K562 (cell line): Measurements from ENCODE around the gene RASD1. TPM values are rescaled to one million over a fixed set of nuclear protein-coding genes. Genes with fewer than 3 reads are reported as not detected.
A peak's percentile ranks its signal among the peaks of the same experiment; 100 is the strongest.

ENCODE experiments used
- ASH1L ChIP-seq: fragments of 450-650 bp; IDR thresholded peaks from 2 replicates; pipeline ENCODE4 v1.6.1; 2018; ENCODE audit warnings: borderline replicate concordance, mild to moderate bottlenecking, low read depth; ENCODE audit not compliant: partially characterized antibody
- DDX20 ChIP-seq: fragments of 450-650 bp; IDR thresholded peaks from 2 replicates; pipeline ENCODE4 v1.6.1; 2016; ENCODE audit warnings: missing genetic modification characterization, low read depth, mild to moderate bottlenecking, missing compliant biosample characterization, moderate library complexity
- GATAD2B ChIP-seq: fragments of 450-650 bp; IDR thresholded peaks from 2 replicates; pipeline ENCODE4 v1.6.1; 2017; ENCODE audit warnings: mild to moderate bottlenecking, borderline replicate concordance
- PPARD ChIP-seq: fragments of 250-450 bp; sonication (Bioruptor Pico); IDR thresholded peaks from 2 replicates; pipeline ENCODE4 v1.8.0; 2022; ENCODE audit warnings: inconsistent platforms, mild to moderate bottlenecking, moderate library complexity
- SMAD4 ChIP-seq: fragments of 250-450 bp; sonication (Bioruptor Pico); conservative IDR thresholded peaks from 2 replicates; pipeline ENCODE4 v1.8.0; 2021; ENCODE audit warnings: inconsistent platforms, mild to moderate bottlenecking, moderate library complexity
- ZNF217 ChIP-seq: sonication (generic); formaldehyde crosslinking; IDR thresholded peaks from 2 replicates; pipeline ENCODE4 v1.8.0; 2022; ENCODE audit warnings: mild to moderate bottlenecking, missing genetic modification reagents
- ZNF551 ChIP-seq: fragments of 250-450 bp; sonication (Bioruptor Pico); IDR thresholded peaks from 2 replicates; pipeline ENCODE4 v1.5.0; 2021; ENCODE audit warnings: mild to moderate bottlenecking, moderate library complexity
- ZNF764 ChIP-seq: fragments of 250-450 bp; sonication (Bioruptor Pico); IDR thresholded peaks from 2 replicates; pipeline ENCODE4 v1.4.0; 2020; ENCODE audit warnings: low read depth, mild to moderate bottlenecking, moderate library complexity
- polyA plus RNA-seq, 8 experiments: library from polyadenylated mRNA; depleted of rRNA in 4 of 8; stranded (reverse) in 5 of 8; unstranded in 3 of 8; fragments of >200 nt; fragmentation: Nextera tagmentation in 2 of 8; fragmentation: Illumina TruSeq in 1 of 8; extraction: Ambion mirVana in 2 of 8; extraction: Trizol in 1 of 8; gene quantifications; 2 replicates each; pipeline versions ENCODE4 v1.2.1 to v1.2.3, GENCODE V29; 2011 to 2014; ENCODE audit warnings: inconsistent platforms in 1 of 8, missing spikeins in 1 of 8
- total RNA-seq, 7 experiments: library from RNA; depleted of rRNA in 6 of 7; stranded (reverse); fragments of >200 nt in 6 of 7; fragmentation: Illumina TruSeq in 2 of 7; extraction: Trizol in 2 of 7; gene quantifications; 2 replicates each; pipeline versions ENCODE4 v1.2.1 to v1.2.3, GENCODE V29; 2011 to 2021; ENCODE audit warnings: low replicate concordance in 1 of 7
- TF ChIP-seq, protein P1 (sequence below): sonication (generic); formaldehyde crosslinking; IDR thresholded peaks from 2 replicates; pipeline ENCODE4 v1.8.0; 2022; ENCODE audit warnings: mild to moderate bottlenecking, missing genetic modification reagents, borderline replicate concordance
- TF ChIP-seq, protein P2 (sequence below): fragments of 450-650 bp; formaldehyde crosslinking; IDR thresholded peaks from 2 replicates; pipeline ENCODE4 v1.4.0; 2022; ENCODE audit warnings: missing genetic modification characterization
- TF ChIP-seq, protein P3 (sequence below), 2 experiments: fragments of 450-650 bp; formaldehyde crosslinking in 1 of 2; IDR thresholded peaks; 2 replicates each; pipeline versions ENCODE4 v1.4.0 to v1.6.1; 2014 to 2020; ENCODE audit warnings: mild to moderate bottlenecking in 2 of 2, borderline replicate concordance in 1 of 2, low read depth in 1 of 2
- TF ChIP-seq, protein P4 (sequence below): fragments of 250-450 bp; sonication (Bioruptor Pico); IDR thresholded peaks from 2 replicates; pipeline ENCODE4 v1.5.0; 2021
- TF ChIP-seq, protein P5 (sequence below): sonication (generic); formaldehyde crosslinking; IDR thresholded peaks from 2 replicates; pipeline ENCODE4 v1.9.0; 2022; ENCODE audit warnings: mild to moderate bottlenecking, missing genetic modification reagents

RASD1 gene
- total and polyA plus RNA-seq, 9 of the 15 experiments (the other 6 are each of a cell fraction or from before 2014, with no cell fraction given): 0.11 TPM; not detected in 8

DNA sequence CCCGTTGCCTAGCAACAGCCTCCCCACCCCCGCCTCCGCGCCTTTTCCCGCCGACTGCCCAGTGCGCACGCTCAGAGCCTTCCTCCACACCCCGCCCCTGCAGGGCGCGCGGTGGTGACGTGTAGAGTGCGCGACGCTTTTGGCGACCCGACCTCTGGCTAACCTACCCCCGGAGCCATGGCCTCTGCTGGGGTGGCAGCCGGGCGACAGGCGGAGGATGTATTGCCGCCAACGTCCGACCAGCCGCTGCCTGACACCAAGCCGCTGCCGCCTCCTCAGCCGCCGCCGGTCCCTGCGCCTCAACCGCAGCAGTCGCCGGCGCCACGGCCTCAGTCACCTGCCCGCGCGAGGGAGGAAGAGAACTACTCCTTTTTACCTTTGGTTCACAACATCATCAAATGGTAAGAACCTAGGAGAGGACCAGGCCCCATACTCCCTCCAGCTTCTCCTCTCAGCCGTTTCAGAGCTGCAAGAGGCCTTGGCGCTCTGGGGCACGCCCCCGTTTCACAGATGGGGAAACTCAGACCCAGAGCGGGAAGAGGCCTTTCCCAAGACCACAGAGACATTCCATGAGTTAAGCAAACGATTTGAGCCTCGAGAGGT is 19.2 kb downstream of the RASD1 start, which contains the start of gene MED9 (continued):
- TF ChIP-seq, protein P1, sequence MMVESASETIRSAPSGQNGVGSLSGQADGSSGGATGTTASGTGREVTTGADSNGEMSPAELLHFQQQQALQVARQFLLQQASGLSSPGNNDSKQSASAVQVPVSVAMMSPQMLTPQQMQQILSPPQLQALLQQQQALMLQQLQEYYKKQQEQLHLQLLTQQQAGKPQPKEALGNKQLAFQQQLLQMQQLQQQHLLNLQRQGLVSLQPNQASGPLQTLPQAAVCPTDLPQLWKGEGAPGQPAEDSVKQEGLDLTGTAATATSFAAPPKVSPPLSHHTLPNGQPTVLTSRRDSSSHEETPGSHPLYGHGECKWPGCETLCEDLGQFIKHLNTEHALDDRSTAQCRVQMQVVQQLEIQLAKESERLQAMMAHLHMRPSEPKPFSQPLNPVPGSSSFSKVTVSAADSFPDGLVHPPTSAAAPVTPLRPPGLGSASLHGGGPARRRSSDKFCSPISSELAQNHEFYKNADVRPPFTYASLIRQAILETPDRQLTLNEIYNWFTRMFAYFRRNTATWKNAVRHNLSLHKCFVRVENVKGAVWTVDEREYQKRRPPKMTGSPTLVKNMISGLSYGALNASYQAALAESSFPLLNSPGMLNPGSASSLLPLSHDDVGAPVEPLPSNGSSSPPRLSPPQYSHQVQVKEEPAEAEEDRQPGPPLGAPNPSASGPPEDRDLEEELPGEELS (CRISPR knock-in tag): no peak
- TF ChIP-seq PPARD (no peak), ASH1L (no peak), ZNF551 (CRISPR knock-in tag) (no peak), ZNF217 (CRISPR knock-in tag) (no peak), GATAD2B (no peak), SMAD4 (no peak), ZNF764 (CRISPR knock-in tag) (no peak), DDX20 (tag) (no peak)
- TF ChIP-seq, protein P2, sequence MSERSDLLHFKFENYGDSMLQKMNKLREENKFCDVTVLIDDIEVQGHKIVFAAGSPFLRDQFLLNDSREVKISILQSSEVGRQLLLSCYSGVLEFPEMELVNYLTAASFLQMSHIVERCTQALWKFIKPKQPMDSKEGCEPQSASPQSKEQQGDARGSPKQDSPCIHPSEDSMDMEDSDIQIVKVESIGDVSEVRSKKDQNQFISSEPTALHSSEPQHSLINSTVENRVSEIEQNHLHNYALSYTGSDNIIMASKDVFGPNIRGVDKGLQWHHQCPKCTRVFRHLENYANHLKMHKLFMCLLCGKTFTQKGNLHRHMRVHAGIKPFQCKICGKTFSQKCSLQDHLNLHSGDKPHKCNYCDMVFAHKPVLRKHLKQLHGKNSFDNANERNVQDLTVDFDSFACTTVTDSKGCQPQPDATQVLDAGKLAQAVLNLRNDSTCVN (CRISPR knock-in tag): no peak
- TF ChIP-seq, protein P3, sequence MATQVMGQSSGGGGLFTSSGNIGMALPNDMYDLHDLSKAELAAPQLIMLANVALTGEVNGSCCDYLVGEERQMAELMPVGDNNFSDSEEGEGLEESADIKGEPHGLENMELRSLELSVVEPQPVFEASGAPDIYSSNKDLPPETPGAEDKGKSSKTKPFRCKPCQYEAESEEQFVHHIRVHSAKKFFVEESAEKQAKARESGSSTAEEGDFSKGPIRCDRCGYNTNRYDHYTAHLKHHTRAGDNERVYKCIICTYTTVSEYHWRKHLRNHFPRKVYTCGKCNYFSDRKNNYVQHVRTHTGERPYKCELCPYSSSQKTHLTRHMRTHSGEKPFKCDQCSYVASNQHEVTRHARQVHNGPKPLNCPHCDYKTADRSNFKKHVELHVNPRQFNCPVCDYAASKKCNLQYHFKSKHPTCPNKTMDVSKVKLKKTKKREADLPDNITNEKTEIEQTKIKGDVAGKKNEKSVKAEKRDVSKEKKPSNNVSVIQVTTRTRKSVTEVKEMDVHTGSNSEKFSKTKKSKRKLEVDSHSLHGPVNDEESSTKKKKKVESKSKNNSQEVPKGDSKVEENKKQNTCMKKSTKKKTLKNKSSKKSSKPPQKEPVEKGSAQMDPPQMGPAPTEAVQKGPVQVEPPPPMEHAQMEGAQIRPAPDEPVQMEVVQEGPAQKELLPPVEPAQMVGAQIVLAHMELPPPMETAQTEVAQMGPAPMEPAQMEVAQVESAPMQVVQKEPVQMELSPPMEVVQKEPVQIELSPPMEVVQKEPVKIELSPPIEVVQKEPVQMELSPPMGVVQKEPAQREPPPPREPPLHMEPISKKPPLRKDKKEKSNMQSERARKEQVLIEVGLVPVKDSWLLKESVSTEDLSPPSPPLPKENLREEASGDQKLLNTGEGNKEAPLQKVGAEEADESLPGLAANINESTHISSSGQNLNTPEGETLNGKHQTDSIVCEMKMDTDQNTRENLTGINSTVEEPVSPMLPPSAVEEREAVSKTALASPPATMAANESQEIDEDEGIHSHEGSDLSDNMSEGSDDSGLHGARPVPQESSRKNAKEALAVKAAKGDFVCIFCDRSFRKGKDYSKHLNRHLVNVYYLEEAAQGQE (IDR thresholded peaks at IDR 0.05; ENCODE audit: borderline replicate concordance): no peak
- TF ChIP-seq, protein P3 (CRISPR knock-in tag; IDR thresholded peaks at IDR 0.05; ENCODE audit: low read depth): 0 out of 2 replicates have a peak, but pooled peaks have one; percentile 36
- TF ChIP-seq, protein P4, sequence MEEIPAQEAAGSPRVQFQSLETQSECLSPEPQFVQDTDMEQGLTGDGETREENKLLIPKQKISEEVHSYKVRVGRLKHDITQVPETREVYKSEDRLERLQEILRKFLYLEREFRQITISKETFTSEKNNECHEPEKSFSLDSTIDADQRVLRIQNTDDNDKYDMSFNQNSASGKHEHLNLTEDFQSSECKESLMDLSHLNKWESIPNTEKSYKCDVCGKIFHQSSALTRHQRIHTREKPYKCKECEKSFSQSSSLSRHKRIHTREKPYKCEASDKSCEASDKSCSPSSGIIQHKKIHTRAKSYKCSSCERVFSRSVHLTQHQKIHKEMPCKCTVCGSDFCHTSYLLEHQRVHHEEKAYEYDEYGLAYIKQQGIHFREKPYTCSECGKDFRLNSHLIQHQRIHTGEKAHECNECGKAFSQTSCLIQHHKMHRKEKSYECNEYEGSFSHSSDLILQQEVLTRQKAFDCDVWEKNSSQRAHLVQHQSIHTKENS (CRISPR knock-in tag): no peak
- TF ChIP-seq, protein P5, sequence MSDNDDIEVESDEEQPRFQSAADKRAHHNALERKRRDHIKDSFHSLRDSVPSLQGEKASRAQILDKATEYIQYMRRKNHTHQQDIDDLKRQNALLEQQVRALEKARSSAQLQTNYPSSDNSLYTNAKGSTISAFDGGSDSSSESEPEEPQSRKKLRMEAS (CRISPR knock-in tag): peak; percentile 43
